ENCODE results near the gene PTEN. TPM values are rescaled to one million over a fixed set of nuclear protein-coding genes. Genes with fewer than 3 reads are reported as not detected.

Gene PTEN
- total RNA-seq, 4 donors from 2014 or later = 143 to 224 (median 171) TPM

DNA sequence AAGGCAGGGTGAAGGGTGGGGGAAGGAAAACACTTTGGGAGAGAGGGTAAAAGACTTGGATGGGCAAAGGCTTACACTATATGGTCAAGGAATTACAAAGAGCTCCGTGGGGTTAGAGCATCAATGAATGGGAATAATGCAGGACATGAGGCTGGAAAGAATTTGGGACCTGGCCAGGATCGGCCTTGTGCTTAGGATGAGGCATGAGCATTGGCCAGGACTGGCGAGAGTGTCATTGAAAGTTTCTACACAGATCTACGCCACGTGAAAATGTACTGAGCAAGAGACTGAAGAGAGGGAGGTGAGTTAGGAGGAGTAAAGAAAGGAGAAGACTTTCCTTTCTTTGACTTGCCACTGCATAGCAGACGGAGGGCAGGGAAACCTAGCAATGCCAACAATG, 142.8 kb downstream of the PTEN start:
- TF ChIP-seq, protein P1, sequence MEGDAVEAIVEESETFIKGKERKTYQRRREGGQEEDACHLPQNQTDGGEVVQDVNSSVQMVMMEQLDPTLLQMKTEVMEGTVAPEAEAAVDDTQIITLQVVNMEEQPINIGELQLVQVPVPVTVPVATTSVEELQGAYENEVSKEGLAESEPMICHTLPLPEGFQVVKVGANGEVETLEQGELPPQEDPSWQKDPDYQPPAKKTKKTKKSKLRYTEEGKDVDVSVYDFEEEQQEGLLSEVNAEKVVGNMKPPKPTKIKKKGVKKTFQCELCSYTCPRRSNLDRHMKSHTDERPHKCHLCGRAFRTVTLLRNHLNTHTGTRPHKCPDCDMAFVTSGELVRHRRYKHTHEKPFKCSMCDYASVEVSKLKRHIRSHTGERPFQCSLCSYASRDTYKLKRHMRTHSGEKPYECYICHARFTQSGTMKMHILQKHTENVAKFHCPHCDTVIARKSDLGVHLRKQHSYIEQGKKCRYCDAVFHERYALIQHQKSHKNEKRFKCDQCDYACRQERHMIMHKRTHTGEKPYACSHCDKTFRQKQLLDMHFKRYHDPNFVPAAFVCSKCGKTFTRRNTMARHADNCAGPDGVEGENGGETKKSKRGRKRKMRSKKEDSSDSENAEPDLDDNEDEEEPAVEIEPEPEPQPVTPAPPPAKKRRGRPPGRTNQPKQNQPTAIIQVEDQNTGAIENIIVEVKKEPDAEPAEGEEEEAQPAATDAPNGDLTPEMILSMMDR (IDR thresholded peaks at IDR 0.05) = no peak
- TF ChIP-seq EP300 (IDR thresholded peaks at IDR 0.05) (no peak), POLR2A (IDR thresholded peaks at IDR 0.05) (no peak)
- no peaks in the 10 kb centered on the region for H3K36me3 ChIP-seq
- 93 to 97% methylated on average over 6 of the region's 6 CpGs for WGBS, 2 donors
- peaks cover 0 to 9% (median 0%) of the 10 kb centered on the region in 4 donors for H3K4me1 ChIP-seq
- H3K9me3 ChIP-seq = no peaks in the 10 kb centered on the region
- no peak overlapping the region for H3K4me3 ChIP-seq
- no peak overlapping the region for H3K27ac ChIP-seq
- DNase-seq (ENCODE audit: low spot score in 2 of 2) = no peak
- no peaks in the 10 kb centered on the region for H3K27me3 ChIP-seq

DNA sequence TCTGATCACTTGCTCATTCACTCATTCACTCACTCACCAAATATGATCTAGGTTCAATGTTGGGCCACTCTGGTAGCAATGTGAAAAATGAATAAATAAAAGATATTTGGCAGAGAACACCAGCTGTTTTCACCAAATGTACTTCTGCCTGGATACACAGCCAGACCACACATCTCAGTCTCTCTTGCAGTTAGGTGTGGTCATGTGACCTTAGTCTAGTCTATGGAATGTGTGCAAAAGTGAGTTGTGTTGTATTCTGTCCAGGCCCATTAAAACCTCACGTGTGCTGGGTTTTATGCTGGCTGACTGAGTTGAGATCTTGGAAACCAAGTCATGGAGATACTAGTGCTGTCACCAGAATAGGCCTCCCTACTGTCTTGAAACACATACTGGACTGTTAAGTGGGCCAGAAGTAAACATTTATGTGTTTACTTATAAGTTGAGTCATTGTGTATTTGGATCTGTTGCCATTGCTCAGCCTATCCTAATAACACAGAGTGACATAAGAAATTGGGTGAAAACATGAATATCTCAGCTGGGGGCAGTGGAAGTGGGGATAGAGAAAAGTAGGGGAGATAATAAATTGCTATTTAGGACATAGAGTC, 145.5 kb downstream of the PTEN start:
- H3K27ac ChIP-seq = no peak overlapping the region
- DNase-seq (ENCODE audit: low spot score in 2 of 2) = no peak
- 81% methylated on average over 1 of the region's 1 CpG for WGBS, 2 donors
- H3K4me3 ChIP-seq = no peak overlapping the region
- TF ChIP-seq, protein P1 (IDR thresholded peaks at IDR 0.05) = no peak
- TF ChIP-seq EP300 (IDR thresholded peaks at IDR 0.05) (no peak), POLR2A (IDR thresholded peaks at IDR 0.05) (no peak)
- H3K36me3 ChIP-seq = no peaks in the 10 kb centered on the region
- no peaks in the 10 kb centered on the region for H3K9me3 ChIP-seq
- peaks cover 0 to 9% (median 0%) of the 10 kb centered on the region in 4 donors for H3K4me1 ChIP-seq
- H3K27me3 ChIP-seq = no peaks in the 10 kb centered on the region

DNA sequence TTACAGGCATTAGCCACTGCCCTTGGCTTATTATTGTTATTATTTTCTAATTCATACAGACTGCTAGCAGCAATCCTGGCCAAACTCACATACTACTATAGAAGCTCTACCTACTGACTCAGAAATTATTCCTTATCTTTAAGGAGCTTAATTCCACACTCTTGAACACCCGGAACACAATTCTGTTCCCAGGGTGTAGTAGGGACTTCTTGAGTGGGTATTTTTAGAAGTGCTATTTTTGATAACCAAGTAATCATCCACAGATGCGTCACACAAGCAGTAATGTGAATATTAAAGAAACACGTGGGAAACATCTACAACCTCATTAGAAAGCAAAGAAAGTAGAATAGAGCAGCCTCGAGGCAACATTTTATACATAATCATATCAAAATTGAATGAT, 149.2 kb downstream of the PTEN start:
- no peak for DNase-seq (ENCODE audit: low spot score in 2 of 2)
- Histone ChIP-seq H3K36me3 (no peaks in the 10 kb centered on the region), H3K27ac (no peak overlapping the region), H3K4me1 (no peaks in the 10 kb centered on the region), H3K9me3 (no peaks in the 10 kb centered on the region), H3K4me3 (no peak overlapping the region), H3K27me3 (no peaks in the 10 kb centered on the region)
- TF ChIP-seq, protein P1 (IDR thresholded peaks at IDR 0.05) = no peak
- WGBS, 2 donors = 65 to 72% methylated on average over 4 of the region's 4 CpGs

DNA sequence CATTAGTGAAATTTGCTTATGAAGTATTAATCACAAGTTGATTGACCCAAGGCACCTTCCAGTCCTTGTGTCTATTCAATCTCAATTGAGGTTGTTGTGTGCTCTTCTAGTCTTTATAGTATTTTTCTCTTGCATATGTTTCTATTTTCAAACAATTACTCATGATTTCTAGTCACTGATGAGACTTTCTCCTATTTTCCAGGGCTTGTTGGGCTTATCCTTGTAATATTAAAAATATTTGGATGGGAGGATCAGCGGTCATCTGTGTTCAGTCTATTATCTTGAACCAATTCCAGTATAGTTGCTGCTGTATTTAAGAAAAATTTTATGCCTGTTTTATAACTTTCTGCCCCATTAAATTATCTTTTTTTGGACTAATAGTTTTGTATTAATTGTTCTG, 154.4 kb downstream of the PTEN start:
- TF ChIP-seq POLR2A (IDR thresholded peaks at IDR 0.05) = no peak
- TF ChIP-seq, protein P1 (IDR thresholded peaks at IDR 0.05) = no peak
- TF ChIP-seq EP300 (IDR thresholded peaks at IDR 0.05) = no peak
- no peak for DNase-seq (ENCODE audit: low spot score in 2 of 2)
- H3K36me3 ChIP-seq = no peaks in the 10 kb centered on the region
- no peak overlapping the region for H3K27ac ChIP-seq
- H3K4me1 ChIP-seq = no peaks in the 10 kb centered on the region
- H3K27me3 ChIP-seq = no peaks in the 10 kb centered on the region
- H3K4me3 ChIP-seq = no peak overlapping the region
- 58 to 67% methylated on average over 1 of the region's 1 CpG for WGBS, 2 donors
- H3K9me3 ChIP-seq = no peaks in the 10 kb centered on the region

DNA sequence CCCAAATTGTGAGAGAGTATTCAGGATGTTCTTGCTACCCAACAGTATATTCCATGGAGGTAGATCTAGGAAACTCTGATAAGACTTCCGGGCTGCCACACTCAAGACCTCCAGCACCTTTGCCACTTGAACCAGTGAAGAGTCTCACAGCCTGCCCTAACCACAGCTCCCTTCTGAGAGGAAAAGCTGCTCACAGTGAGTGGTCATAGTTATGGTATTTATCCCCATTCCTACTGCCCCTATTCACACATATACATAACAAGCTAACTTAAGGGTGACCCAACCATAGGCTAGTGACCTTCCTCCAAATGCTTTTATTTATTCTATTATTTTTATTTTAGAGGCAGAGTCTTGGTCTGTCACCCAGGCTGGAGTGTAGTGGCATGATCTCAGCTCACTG, 156.3 kb downstream of the PTEN start:
- Histone ChIP-seq H3K9me3 (no peaks in the 10 kb centered on the region), H3K27ac (no peak overlapping the region), H3K27me3 (no peaks in the 10 kb centered on the region), H3K4me1 (no peaks in the 10 kb centered on the region), H3K4me3 (no peak overlapping the region), H3K36me3 (no peaks in the 10 kb centered on the region)
- TF ChIP-seq, protein P1 (IDR thresholded peaks at IDR 0.05) = no peak
- TF ChIP-seq POLR2A (IDR thresholded peaks at IDR 0.05) (no peak), EP300 (IDR thresholded peaks at IDR 0.05) (no peak)
- DNase-seq (ENCODE audit: low spot score in 2 of 2) = no peak
- 89 to 92% methylated on average over 1 of the region's 1 CpG for WGBS, 2 donors

Small RNA genes lying within 50 kb of the gene (small RNA-seq; reads per million reads assigned to genes)
- gene RF00284 = not detected
- gene RN7SL78P = not detected

Other genes starting within 250 kb of the PTEN start
- 10 to 100 TPM; 11.6 to 32.8 (median 19.8) TPM for gene PAPSS2, start 203.7 kb upstream of the PTEN start, total RNA-seq
- gene ATAD1, start 45.4 kb upstream of the PTEN start, total RNA-seq = 10 to 100 TPM; 21.8 to 45.9 (median 26.9) TPM
- 1 to 10 TPM in 2 of 4 donors, under 1 TPM in 2; 0.78 to 2.2 (median 1.3) TPM for gene KLLN, start 92 bp upstream of the PTEN start, total RNA-seq